ENCODE results near the gene SLC12A9.
"Not testable (repeated sequence)": the region's sequence is repeated elsewhere in the genome, so short reads cannot be mapped to it uniquely, and the experiment has no call there.

SLC12A9 gene

DNA sequence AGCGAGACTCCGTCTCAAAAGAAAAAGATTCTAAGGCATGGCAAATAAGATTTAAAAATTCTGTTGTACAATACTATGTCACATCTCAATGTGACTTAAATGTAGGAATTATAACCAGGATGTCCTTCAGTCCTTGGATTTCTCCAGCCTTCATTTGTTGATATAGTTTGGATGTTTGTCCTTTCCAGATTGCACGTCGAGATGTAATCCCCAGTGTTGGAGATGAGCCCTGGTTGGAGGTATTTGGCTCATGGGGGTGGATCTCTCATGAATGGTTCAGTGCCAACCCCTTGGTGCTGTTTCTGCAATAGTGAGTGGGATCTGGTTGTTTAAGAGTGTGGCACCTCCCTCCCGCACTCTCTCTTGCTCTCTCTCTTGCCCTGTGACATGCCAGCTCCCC, 56.0 kb downstream of the SLC12A9 start:
- H3K4me1 Mint-ChIP-seq: no peaks in the 10 kb centered on the region
- H3K9me3 Mint-ChIP-seq: no peaks in the 10 kb centered on the region
- H3K27ac Mint-ChIP-seq (ENCODE audit: low read depth): no peak overlapping the region
- ATAC-seq (replicated peaks; ENCODE audit: extremely low read depth, poor library complexity, severe bottlenecking): no peak
- H3K36me3 Mint-ChIP-seq (ENCODE audit: insufficient read depth): no peaks in the 10 kb centered on the region
- DNase-seq (ENCODE audit: low spot score in 2 of 2): no peak
- H3K4me3 Mint-ChIP-seq: no peak overlapping the region
- H3K27me3 Mint-ChIP-seq: peaks cover 25% of the 10 kb centered on the region

DNA sequence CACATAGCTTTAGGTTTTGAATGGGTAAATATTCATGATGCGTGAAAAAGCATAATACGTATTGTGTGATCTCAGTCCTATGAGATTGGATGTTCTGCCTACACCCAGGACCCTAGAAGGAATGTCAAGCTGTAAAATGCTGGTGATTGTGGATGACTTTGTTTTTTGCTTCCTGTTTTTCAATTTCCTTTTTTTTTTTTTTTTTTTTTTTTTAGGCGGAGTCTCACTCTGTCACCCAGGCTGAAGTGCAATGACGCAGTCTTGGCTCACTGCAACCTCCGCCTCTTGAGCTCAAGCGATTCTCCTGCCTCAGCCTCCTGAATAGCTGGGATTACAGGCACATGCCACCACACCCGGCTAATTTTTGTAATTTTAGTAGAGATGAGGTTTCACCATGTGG, 57.9 kb downstream of the SLC12A9 start:
- not testable (repeated sequence) for H3K36me3 Mint-ChIP-seq (ENCODE audit: insufficient read depth); H3K4me3 Mint-ChIP-seq; H3K4me1 Mint-ChIP-seq; ATAC-seq (replicated peaks; ENCODE audit: extremely low read depth, poor library complexity, severe bottlenecking); DNase-seq (ENCODE audit: low spot score in 2 of 2); H3K9me3 Mint-ChIP-seq; H3K27ac Mint-ChIP-seq (ENCODE audit: low read depth)
- H3K27me3 Mint-ChIP-seq: peaks cover 21% of the 10 kb centered on the region

DNA sequence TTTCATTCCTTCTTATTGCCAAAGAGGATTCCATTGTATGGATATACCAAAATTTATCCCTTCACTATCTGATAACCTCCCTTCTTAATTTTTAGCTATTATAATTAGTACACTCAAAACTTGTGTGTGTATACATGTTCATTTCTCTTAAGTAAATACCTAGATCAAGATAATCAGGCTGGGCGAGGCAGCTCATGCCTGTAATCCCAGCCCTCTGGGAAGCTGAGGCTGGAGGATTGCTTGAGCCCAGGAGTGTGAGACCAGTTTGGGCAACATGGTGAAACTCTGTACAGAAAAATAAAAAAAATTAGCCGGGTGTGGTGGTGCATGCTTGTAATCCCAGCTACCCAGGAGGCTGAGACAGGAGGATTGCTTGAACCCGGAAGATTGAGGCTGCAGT, 59.0 kb downstream of the SLC12A9 start:
- Mint-ChIP-seq H3K27ac (ENCODE audit: low read depth) (no peak overlapping the region), H3K27me3 (peaks cover 27% of the 10 kb centered on the region), H3K4me1 (no peaks in the 10 kb centered on the region), H3K9me3 (no peaks in the 10 kb centered on the region), H3K4me3 (no peak overlapping the region), H3K36me3 (ENCODE audit: insufficient read depth) (no peaks in the 10 kb centered on the region)
- ATAC-seq (replicated peaks; ENCODE audit: extremely low read depth, poor library complexity, severe bottlenecking) (no peak), DNase-seq (ENCODE audit: low spot score in 2 of 2) (no peak)

DNA sequence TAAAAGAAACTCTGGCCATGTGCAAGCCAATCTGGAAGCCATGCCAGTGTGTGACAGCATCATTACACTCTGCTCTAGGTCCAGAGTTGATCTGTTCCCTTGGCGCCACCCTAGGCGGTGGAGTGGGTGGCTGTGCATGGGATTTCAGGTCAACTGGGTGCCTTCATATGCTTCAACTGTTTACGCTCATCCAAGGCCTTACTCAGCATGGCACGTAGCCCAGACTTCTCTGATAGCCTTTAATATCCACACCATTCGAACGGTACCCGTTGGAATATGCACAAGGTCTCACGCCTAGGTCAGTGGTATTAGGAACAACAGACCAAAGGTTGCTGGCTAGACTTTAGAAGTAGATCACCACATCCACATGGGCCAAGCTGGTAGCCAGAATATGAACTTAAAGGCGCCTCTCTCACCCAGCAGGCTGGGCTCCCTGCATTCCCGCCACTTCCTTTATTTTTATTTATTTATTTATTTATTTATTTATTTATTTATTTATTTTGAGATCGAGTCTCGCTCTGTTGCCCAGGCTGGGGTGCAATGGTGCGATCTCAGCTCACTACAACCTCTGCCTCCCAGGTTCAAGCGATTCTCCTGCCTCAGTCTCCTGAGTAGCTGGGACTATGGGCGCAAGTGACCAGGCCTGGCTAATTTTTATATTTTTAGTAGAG, 61.8 kb downstream of the SLC12A9 start:
- H3K4me1 Mint-ChIP-seq: no peaks in the 10 kb centered on the region
- no peaks in the 10 kb centered on the region for H3K9me3 Mint-ChIP-seq
- ATAC-seq (replicated peaks; ENCODE audit: extremely low read depth, poor library complexity, severe bottlenecking) (no peak), DNase-seq (ENCODE audit: low spot score in 2 of 2) (no peak)
- peaks cover 41% of the 10 kb centered on the region for H3K27me3 Mint-ChIP-seq
- H3K4me3 Mint-ChIP-seq: no peak overlapping the region
- H3K27ac Mint-ChIP-seq (ENCODE audit: low read depth): no peak overlapping the region
- H3K36me3 Mint-ChIP-seq (ENCODE audit: insufficient read depth): no peaks in the 10 kb centered on the region

DNA sequence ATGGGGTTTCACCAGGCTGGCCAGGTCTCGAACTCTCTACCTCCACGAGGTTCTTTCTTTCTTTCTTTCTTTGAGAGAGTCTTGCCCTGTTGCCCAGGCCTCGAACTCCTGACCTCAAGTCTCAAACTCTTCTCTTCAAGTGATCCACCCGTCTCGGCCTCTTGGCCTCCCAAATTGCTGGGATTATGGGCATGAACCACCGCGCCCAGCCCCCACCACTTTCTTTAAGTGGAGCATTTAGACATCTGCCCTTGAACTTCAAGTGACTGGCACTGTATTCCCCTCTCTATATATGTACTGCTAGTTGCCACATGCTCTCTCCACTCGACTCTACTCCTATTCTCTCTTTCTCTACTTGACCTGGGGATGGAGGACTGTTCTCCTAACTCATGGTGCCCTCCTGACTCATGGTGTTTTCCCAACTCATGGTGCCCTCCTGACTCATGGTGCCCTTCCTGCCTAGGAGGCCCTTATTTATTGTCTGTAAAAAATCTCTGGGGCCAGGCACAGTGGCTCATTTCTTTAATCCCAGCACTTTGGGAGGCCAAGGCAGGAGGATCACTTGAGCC, 62.5 kb downstream of the SLC12A9 start:
- H3K27me3 Mint-ChIP-seq: peaks cover 45% of the 10 kb centered on the region
- DNase-seq (ENCODE audit: low spot score in 2 of 2): no peak
- no peaks in the 10 kb centered on the region for H3K9me3 Mint-ChIP-seq
- no peaks in the 10 kb centered on the region for H3K36me3 Mint-ChIP-seq (ENCODE audit: insufficient read depth)
- H3K27ac Mint-ChIP-seq (ENCODE audit: low read depth): no peak overlapping the region
- H3K4me1 Mint-ChIP-seq: no peaks in the 10 kb centered on the region
- no peak overlapping the region for H3K4me3 Mint-ChIP-seq
- no peak for ATAC-seq (replicated peaks; ENCODE audit: extremely low read depth, poor library complexity, severe bottlenecking)
